ENCODE data around the gene ZNF234. TPM values are rescaled to one million over a fixed set of nuclear protein-coding genes. Genes with fewer than 3 reads are reported as not detected.

Gene ZNF234
- total and polyA plus RNA-seq, 2 of the 8 experiments (the other 6 are each of a cell fraction or from before 2014, with no cell fraction given), result 1.9 to 12.3 TPM

DNA sequence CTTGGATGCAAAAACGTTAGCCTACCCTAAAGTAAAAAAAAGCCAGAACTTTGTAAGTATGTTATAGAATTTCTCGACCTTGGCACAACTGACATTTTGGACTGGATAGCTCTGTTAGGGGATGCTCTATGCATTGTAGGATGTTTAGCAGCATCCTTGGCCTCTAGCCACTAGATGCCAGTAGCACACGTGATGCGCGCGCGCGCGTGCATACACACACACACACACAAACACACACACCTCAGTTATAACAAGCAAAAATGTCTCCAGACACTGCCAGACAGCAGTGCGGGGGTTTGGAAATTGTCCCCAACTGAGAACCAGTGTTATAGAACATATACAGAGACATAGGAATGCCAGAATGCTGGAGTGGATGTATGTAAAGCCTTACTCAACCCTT is 40.8 kb downstream of the ZNF234 start (continued):
- TF ChIP-seq NANOG (IDR thresholded peaks at IDR 0.05; ENCODE audit: insufficient read depth, low read depth, low read length, poor library complexity, severe bottlenecking), result no peak
- TF ChIP-seq, protein P1, sequence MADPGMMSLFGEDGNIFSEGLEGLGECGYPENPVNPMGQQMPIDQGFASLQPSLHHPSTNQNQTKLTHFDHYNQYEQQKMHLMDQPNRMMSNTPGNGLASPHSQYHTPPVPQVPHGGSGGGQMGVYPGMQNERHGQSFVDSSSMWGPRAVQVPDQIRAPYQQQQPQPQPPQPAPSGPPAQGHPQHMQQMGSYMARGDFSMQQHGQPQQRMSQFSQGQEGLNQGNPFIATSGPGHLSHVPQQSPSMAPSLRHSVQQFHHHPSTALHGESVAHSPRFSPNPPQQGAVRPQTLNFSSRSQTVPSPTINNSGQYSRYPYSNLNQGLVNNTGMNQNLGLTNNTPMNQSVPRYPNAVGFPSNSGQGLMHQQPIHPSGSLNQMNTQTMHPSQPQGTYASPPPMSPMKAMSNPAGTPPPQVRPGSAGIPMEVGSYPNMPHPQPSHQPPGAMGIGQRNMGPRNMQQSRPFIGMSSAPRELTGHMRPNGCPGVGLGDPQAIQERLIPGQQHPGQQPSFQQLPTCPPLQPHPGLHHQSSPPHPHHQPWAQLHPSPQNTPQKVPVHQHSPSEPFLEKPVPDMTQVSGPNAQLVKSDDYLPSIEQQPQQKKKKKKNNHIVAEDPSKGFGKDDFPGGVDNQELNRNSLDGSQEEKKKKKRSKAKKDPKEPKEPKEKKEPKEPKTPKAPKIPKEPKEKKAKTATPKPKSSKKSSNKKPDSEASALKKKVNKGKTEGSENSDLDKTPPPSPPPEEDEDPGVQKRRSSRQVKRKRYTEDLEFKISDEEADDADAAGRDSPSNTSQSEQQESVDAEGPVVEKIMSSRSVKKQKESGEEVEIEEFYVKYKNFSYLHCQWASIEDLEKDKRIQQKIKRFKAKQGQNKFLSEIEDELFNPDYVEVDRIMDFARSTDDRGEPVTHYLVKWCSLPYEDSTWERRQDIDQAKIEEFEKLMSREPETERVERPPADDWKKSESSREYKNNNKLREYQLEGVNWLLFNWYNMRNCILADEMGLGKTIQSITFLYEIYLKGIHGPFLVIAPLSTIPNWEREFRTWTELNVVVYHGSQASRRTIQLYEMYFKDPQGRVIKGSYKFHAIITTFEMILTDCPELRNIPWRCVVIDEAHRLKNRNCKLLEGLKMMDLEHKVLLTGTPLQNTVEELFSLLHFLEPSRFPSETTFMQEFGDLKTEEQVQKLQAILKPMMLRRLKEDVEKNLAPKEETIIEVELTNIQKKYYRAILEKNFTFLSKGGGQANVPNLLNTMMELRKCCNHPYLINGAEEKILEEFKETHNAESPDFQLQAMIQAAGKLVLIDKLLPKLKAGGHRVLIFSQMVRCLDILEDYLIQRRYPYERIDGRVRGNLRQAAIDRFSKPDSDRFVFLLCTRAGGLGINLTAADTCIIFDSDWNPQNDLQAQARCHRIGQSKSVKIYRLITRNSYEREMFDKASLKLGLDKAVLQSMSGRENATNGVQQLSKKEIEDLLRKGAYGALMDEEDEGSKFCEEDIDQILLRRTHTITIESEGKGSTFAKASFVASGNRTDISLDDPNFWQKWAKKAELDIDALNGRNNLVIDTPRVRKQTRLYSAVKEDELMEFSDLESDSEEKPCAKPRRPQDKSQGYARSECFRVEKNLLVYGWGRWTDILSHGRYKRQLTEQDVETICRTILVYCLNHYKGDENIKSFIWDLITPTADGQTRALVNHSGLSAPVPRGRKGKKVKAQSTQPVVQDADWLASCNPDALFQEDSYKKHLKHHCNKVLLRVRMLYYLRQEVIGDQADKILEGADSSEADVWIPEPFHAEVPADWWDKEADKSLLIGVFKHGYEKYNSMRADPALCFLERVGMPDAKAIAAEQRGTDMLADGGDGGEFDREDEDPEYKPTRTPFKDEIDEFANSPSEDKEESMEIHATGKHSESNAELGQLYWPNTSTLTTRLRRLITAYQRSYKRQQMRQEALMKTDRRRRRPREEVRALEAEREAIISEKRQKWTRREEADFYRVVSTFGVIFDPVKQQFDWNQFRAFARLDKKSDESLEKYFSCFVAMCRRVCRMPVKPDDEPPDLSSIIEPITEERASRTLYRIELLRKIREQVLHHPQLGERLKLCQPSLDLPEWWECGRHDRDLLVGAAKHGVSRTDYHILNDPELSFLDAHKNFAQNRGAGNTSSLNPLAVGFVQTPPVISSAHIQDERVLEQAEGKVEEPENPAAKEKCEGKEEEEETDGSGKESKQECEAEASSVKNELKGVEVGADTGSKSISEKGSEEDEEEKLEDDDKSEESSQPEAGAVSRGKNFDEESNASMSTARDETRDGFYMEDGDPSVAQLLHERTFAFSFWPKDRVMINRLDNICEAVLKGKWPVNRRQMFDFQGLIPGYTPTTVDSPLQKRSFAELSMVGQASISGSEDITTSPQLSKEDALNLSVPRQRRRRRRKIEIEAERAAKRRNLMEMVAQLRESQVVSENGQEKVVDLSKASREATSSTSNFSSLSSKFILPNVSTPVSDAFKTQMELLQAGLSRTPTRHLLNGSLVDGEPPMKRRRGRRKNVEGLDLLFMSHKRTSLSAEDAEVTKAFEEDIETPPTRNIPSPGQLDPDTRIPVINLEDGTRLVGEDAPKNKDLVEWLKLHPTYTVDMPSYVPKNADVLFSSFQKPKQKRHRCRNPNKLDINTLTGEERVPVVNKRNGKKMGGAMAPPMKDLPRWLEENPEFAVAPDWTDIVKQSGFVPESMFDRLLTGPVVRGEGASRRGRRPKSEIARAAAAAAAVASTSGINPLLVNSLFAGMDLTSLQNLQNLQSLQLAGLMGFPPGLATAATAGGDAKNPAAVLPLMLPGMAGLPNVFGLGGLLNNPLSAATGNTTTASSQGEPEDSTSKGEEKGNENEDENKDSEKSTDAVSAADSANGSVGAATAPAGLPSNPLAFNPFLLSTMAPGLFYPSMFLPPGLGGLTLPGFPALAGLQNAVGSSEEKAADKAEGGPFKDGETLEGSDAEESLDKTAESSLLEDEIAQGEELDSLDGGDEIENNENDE (IDR thresholded peaks at IDR 0.05; ENCODE audit: insufficient replicate concordance, low read length), result no peak
- no peak for TF ChIP-seq ZNF274 (IDR thresholded peaks at IDR 0.05; ENCODE audit: borderline replicate concordance, extremely low read depth, low read length)
